ENCODE data around the gene CEPT1. TPM values are rescaled to one million over a fixed set of nuclear protein-coding genes. Genes with fewer than 3 reads are reported as not detected.
"Not testable (repeated sequence)": the region's sequence is repeated elsewhere in the genome, so short reads cannot be mapped to it uniquely, and the experiment has no call there.

Gene CEPT1
- total RNA-seq, 4 donors from 2014 or later, result 30.3 to 37.8 (median 32.8) TPM

GRCh38 chr1:111214074-111214801, 74.2 kb downstream of the CEPT1 start:
- Histone ChIP-seq H3K9me3 (no peaks in the 10 kb centered on the region), H3K27me3 (no peaks in the 10 kb centered on the region), H3K4me3 (no peak overlapping the region), H3K36me3 (no peaks in the 10 kb centered on the region), H3K4me1 (peaks cover 0 to 24% (median 0%) of the 10 kb centered on the region in 4 donors), H3K27ac (peak overlapping the region in 1 of 4 donors; percentile 67)
- 82 to 85% methylated on average over 6 of the region's 6 CpGs for WGBS, 2 donors
- TF ChIP-seq POLR2A (IDR thresholded peaks at IDR 0.05) (no peak), CTCF (IDR thresholded peaks at IDR 0.05) (no peak), EP300 (IDR thresholded peaks at IDR 0.05) (no peak)
- DNase-seq (ENCODE audit: low spot score in 2 of 2), result no peak

GRCh38 chr1:111214884-111215283, 74.9 kb downstream of the CEPT1 start:
- H3K9me3 ChIP-seq, result no peaks in the 10 kb centered on the region
- DNase-seq (ENCODE audit: low spot score in 2 of 2), result no peak
- H3K27me3 ChIP-seq, result no peaks in the 10 kb centered on the region
- H3K4me3 ChIP-seq, result no peak overlapping the region
- TF ChIP-seq EP300 (IDR thresholded peaks at IDR 0.05) (no peak), CTCF (IDR thresholded peaks at IDR 0.05) (no peak)
- WGBS, 2 donors, result 90 to 93% methylated on average over 7 of the region's 7 CpGs
- peaks cover 0 to 29% (median 0%) of the 10 kb centered on the region in 4 donors for H3K4me1 ChIP-seq
- peak overlapping the region in 1 of 4 donors; percentile 67 for H3K27ac ChIP-seq
- H3K36me3 ChIP-seq, result no peaks in the 10 kb centered on the region

- Histone ChIP-seq H3K4me1 (peaks cover 0 to 33% (median 0%) of the 10 kb centered on the region in 4 donors), H3K27ac (peak overlapping the region in 1 of 4 donors; percentile 67)
- not testable (repeated sequence) for H3K9me3 ChIP-seq; DNase-seq (ENCODE audit: low spot score in 2 of 2); H3K36me3 ChIP-seq; H3K4me3 ChIP-seq; H3K27me3 ChIP-seq
- 88 to 98% methylated on average over 2 of the region's 2 CpGs for WGBS, 2 donors
Measured at GRCh38 chr1:111215285-111215684, 75.3 kb downstream of the CEPT1 start.

- Histone ChIP-seq H3K4me1 (peaks cover 0 to 40% (median under 1%) of the 10 kb centered on the region in 4 donors), H3K27me3 (no peaks in the 10 kb centered on the region), H3K4me3 (no peak overlapping the region), H3K9me3 (no peaks in the 10 kb centered on the region), H3K27ac (peak overlapping the region in 1 of 4 donors; percentile 48), H3K36me3 (no peaks in the 10 kb centered on the region)
- no peak for DNase-seq (ENCODE audit: low spot score in 2 of 2)
- TF ChIP-seq EP300 (IDR thresholded peaks at IDR 0.05) (no peak), CTCF (IDR thresholded peaks at IDR 0.05) (no peak), POLR2A (IDR thresholded peaks at IDR 0.05) (no peak)
- WGBS, 2 donors, result 77 to 78% methylated on average over 5 of the region's 5 CpGs
Measured at GRCh38 chr1:111216751-111217150, 76.7 kb downstream of the CEPT1 start.

- TF ChIP-seq EP300 (IDR thresholded peaks at IDR 0.05) (no peak), POLR2A (IDR thresholded peaks at IDR 0.05) (no peak), CTCF (IDR thresholded peaks at IDR 0.05) (no peak)
- whole genome bisulfite sequencing, 2 donors, result 72 to 74% methylated on average over 5 of the region's 5 CpGs
- H3K4me1 ChIP-seq, result peaks cover 0 to 42% (median 4%) of the 10 kb centered on the region in 4 donors
- no peaks in the 10 kb centered on the region for H3K9me3 ChIP-seq
- peak overlapping the region in 1 of 4 donors; percentile 20 for H3K27ac ChIP-seq
- no peaks in the 10 kb centered on the region for H3K27me3 ChIP-seq
- DNase-seq (ENCODE audit: low spot score in 2 of 2), result no peak
- H3K36me3 ChIP-seq, result no peaks in the 10 kb centered on the region
- H3K4me3 ChIP-seq, result no peak overlapping the region
Measured at GRCh38 chr1:111217183-111217910, 77.3 kb downstream of the CEPT1 start.

Data from tibial nerve (tissue), 4 donors.